Measurements from ENCODE around the gene FAM217B. TPM values are rescaled to one million over a fixed set of nuclear protein-coding genes. Genes with fewer than 3 reads are reported as not detected.
"Not testable (repeated sequence)": the region's sequence is repeated elsewhere in the genome, so short reads cannot be mapped to it uniquely, and the experiment has no call there.

FAM217B gene
- total RNA-seq, 2 experiments from 2014 or later = 28.3 to 33.2 TPM

DNA sequence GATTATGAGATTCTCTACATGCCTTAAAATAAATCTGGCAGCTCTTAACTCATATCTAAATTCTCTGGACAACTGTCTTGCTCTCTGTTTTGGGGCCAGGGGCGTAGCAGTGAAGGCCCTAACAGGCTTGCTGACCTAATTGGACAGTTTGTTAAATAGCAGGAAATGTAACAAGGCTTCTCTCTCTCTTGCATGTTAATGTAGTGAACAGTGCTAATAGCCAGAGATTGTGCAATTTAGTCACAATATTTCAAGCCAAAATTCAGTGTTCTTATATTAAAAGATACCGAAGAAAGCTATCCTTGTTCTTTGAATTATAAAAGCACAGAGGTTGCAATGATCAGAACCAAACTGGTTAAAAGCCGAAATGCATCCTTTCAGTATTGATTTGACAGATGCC, 3.0 kb upstream of the FAM217B start:
- ChIA-PET CTCF (interaction anchor here (0.7 kb wide), 1 partner anchor 120 kb away, joined by 3 read pairs; no protein-coding TSS in a partner anchor), POLR2A (no interaction called here)

DNA sequence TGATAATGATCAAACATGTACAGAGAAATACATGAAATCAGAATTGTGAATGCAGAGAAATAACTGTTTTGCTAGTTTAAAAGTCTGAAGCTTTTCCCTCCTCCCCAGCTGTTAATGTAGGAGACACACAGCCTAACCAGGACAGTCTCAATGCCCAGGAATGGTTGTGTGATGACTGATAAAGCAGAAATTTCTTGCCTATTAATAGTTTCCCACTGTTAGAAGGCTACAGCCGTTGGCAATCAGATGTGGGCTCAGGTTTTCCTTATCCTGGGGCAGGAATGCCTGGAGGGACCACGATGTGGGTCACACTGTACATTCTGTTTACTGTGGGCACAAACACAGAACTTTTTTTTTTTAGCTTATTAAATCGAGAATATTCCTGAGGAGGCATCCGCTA, 2.0 kb upstream of the FAM217B start:
- ChIA-PET POLR2A (no interaction called here), CTCF (no interaction called here)

DNA sequence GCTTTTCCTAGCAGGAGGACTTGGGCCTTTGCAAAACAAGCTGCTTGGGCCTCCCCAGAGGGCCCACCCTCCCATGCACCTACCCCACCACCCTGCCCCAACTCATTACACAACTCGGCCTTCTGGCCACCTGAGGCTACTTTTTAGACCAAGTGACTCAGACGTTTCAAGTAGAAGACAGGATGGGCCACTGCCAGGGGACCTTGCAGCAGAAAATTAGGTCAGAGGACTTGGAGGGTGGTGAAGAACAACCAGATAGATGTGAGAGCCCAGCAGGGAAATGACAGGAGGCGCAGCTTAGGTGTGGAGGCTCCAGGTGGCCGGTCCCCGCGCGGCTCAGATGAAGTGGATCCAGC, 1.5 kb upstream of the FAM217B start:
- CTCF ChIA-PET = no interaction called here
- POLR2A ChIA-PET = no interaction called here

DNA sequence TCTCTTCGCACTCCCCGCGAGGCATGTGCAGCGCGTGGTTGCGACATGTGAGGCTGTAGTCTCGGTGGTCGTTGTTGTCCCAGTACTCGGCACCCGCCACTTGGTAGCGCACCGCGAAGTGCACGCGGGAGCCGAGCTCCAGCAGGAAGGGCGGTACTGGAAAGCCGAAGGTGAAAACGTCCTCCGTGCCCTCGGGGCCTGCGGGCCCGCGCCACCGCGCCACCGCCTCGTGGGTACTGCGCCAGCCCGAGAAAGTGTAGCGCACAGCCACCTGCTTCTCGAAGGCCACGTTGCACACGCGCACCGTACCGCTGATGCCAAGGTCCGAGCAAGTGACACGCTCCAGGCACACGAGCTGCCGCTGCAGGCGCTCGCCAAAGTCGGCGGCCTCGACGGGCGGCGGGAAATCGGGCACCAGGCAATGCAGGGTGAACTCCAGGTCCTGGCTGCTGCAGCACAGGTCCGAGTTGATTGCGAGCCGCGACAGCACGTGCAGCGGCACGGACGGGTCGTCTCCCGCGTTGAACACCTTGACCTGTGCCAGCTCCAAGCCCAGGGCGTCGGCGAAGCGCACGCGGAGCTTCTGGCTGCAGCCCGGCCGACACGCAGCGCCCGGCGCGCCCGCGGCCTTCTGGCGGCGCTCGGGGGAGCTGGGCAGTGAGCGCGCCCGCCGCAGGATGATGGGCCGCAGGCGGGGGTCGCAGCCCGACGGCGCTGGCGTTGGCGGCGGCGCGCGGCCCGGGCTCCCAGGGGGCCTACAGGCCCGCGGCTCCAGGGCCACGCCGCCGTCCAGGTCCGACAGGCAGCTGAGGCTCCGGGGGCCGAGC, 924 bp upstream of the FAM217B start:
- ChIA-PET CTCF (interaction anchor here (1.3 to 1.8 kb wide), 2 partner anchors 11 to 14 kb away, joined by 4 to 7 read pairs; no protein-coding TSS in a partner anchor), POLR2A (interaction anchor here (1.2 kb wide), 1 partner anchor 9 kb away, joined by 4 read pairs; no protein-coding TSS in a partner anchor)

DNA sequence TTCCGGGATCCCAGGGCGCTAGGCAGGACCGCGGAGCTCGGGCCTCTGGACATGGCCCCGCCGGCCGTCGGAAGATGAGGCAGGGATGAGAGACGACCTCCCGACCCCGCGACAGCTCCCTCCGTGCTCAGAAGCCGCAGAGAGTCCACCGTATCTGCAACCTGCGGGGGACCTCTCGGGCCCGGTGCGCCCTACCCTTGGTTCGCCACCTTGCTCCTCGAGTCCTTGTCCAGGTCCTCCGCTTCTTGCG, 385 bp upstream of the FAM217B start:
- CTCF ChIA-PET = interaction anchor here (1.3 to 1.8 kb wide), 2 partner anchors 10 to 15 kb away, joined by 4 to 7 read pairs; no protein-coding TSS in a partner anchor
- POLR2A ChIA-PET = interaction anchor here (0.6 to 1.3 kb wide), 3 partner anchors 8 to 11 kb away, joined by 3 to 9 read pairs (median 4); no protein-coding TSS in a partner anchor

DNA sequence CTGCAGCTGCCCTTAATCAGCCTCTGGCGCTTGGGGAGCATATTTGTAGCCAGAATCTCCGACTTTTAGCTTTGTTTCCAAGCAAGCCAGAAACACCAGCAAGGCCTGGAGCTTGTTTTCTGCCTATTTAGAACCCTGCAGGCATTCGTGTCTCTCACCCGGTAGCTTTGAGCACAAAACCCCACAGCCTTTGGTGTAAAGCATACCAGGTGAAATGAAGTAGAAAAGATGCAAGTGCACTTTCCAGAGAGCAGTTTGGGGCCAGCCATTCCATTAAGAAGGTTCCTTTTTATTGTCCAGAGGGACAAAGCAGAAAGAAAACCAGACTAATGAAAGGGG, 736 bp downstream of the FAM217B start:
- ChIA-PET POLR2A (interaction anchor here (1.3 kb wide), 1 partner anchor 9 kb away, joined by 9 read pairs; no protein-coding TSS in a partner anchor), CTCF (interaction anchor here (1.8 kb wide), 1 partner anchor 9 kb away, joined by 7 read pairs; no protein-coding TSS in a partner anchor)

DNA sequence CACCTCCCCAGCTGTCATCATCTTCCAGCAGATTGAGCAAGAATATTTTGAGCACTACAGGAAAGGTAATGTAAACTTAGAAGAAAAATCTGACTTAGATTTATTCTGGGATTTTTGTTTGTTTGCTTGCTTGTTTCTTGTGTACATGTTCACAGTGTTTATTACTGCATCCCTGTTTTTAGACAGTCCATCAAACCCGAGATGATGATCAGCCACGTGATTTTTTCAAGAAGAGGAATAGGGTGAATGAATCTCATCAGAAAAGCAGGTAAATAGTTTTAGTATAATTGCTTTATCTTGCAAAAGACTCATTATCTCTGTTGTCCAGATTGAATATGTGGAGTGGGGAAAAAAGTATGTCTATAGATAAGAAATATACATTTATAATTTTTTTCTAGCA, 2.1 kb downstream of the FAM217B start:
- ChIA-PET POLR2A (no interaction called here), CTCF (no interaction called here)

DNA sequence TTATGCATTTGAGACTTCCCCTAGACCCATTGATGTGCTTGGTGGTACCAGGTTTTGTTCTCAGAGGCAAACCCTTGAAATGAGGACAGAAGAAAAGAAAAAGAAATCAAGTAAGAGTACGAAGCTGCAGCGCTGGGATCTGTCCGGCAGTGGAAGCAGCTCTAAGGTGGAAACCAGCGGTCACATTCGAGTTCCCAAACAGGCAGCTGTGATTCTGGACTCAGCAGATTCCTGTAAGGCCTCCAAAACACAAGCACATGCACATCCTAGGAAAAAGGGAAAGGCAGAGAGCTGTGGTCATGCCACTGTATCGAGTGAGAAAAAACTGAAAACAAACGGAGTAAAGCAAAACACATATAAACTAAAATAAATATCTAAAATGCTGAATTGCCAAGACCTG, 4.5 kb downstream of the FAM217B start:
- POLR2A ChIA-PET = interaction anchor here (0.7 kb wide), 1 partner anchor 9 kb away, joined by 3 read pairs; no protein-coding TSS in a partner anchor
- CTCF ChIA-PET = interaction anchor here (1.6 kb wide), 1 partner anchor 10 kb away, joined by 5 read pairs; no protein-coding TSS in a partner anchor

DNA sequence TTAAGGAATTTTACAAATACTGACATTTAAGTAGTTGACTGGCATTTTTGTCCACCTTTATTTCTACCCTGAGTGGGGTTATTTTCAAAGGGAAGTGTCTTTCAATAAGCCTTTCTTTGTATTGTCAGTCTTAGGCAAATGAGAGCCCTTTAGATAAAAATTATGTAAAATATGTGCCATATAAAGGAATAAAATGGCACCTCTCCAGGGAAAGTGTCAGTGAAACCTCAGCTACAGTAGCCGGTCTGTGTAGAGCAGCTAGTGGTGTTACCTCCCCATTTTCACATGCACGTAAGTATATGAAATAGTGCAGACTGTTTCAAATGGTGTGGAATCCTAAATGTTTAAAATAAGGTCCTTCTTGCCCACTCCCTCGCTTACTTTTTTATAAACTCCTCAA, 5.0 kb downstream of the FAM217B start:
- ChIA-PET CTCF (interaction anchor here (1.6 kb wide), 1 partner anchor 11 kb away, joined by 5 read pairs; no protein-coding TSS in a partner anchor), POLR2A (interaction anchor here (0.7 kb wide), 1 partner anchor 9 kb away, joined by 3 read pairs; no protein-coding TSS in a partner anchor)

DNA sequence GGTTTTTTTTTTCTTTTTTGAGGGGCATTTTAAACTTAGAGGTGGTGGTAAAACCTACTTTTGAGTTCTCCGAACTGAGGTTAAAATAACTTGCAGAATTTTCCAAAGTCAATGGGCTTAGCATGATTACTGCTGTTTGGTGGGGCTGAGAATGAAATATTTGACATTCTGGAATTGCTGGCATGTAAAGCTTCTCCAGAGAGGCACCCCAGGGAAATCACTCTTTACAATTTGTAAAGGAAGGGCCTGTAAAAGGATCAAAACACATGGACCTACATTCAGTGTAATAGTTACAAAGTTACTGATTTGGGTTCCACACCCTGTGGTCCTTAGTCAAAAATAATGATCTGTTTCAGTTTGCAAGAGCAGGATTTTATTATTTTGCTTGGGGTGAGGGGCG, 5.5 kb downstream of the FAM217B start:
- POLR2A ChIA-PET = no interaction called here
- CTCF ChIA-PET = interaction anchor here (1.6 kb wide), 1 partner anchor 112 kb away, joined by 3 read pairs; no protein-coding TSS in a partner anchor

DNA sequence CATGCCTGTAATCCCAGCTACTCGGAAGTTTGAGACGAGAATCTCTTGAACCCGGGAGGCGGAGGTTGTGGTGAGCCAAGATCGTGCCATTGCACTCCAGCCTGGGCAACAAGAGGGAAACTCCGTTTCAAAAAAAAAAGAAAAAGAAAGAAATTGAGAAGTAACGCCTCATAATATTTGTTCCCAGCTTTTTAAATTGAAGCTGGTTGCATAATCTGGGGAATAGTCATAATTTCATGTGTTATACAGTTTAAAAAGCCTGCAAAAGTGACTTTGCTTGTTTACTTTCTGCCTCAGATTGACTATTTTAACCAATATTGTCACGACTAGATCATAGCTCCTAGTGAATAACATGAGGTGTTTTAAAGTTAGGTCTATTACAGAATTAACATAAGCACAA, 7.2 kb downstream of the FAM217B start:
- ChIA-PET POLR2A (no interaction called here), CTCF (interaction anchor here (1.6 kb wide), 2 partner anchors 13 to 110 kb away, joined by 3 to 7 read pairs; partner anchors contain the start of gene SYCP2)

DNA sequence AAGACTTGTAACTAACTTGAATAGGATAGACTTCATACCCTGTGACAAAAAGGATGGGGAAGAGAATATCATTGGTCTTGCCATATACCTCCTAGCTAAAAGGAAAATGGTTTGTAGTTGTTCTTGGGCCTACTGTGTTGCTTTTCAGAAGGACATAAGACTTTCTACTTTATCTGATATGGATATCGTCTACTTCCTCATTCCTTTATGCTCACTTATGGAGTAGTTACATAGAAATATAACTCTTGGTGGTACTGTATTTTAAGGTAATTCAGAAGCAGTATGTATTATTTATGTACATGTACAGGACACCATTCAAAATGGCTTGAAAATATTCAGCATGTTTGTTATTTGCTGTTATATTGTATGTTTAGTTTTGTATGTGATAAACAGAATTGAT, 8.0 kb downstream of the FAM217B start:
- CTCF ChIA-PET = interaction anchor here (1.8 kb wide), 1 partner anchor 14 kb away, joined by 4 read pairs; no protein-coding TSS in a partner anchor
- POLR2A ChIA-PET = interaction anchor here (1.2 kb wide), 1 partner anchor 9 kb away, joined by 4 read pairs; the partner anchor contains the start of gene PPP1R3D

DNA sequence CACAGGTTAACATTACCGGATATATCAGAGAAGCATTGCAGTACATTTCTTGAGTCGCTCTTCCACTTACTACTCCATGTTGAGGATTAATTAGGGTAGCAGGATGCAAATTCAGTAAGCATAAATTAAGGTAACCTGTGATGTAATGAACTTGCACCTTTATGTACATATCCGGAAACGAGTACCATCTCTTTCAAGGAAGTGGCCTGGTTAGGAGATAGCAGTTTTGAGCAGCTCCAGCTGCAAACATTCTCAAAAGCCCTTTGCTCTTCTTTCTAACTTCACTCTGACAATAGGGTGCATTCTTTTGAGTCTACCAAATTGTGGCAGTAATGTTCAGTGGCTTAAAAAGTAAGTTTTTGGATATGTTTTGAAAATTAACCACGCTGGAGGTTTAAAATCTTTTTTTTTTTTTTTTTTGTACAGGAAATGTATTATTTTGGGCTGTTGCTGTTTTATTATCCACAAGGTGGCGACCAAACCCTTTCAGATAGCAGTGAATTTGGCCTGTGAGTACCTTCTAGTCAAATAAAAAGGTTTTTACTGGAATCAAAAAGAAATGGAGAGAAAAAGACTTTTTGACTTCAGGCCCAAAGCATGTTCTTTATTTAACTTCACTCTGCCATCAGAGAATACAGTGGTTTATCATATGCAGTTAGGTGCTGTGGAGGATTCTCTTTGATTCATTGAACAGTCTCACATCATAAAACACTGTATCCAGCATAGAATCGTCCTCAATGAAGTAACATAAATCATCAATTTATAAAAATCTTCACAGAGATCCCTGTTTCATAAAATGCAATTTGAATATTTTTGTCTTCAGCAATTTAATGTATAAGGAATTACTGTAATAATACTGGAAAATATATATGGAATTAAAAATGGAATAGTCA, 8.9 kb downstream of the FAM217B start:
- POLR2A ChIA-PET = interaction anchor here (1.2 kb wide), 1 partner anchor 10 kb away, joined by 4 read pairs; the partner anchor contains the start of gene PPP1R3D
- CTCF ChIA-PET = interaction anchor here (1.8 kb wide), 2 partner anchors 9 to 15 kb away, joined by 4 to 7 read pairs; partner anchors contain the start of genes FAM217B and PPP1R3D

DNA sequence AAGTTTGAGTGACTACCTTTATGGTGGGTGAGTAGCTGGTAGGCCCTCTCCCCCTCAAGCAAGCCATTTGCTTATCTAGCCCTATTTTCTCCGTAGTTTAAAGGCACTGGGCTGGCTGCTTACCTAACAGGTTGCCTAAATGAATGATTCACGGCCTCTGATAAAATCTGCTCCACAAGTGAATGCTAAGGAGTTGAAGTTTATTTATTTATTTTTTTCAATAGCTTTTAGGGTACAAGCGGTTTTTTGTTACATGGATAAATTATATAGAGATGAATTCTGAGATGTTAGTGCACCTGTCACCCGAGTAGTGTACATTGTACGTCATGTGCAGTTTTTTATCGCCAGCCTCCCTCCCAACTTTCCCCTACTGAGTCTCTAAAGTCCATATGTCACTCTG, 9.7 kb downstream of the FAM217B start:
- ChIA-PET POLR2A (interaction anchor here (1.4 kb wide), 1 partner anchor 10 kb away, joined by 9 read pairs; the partner anchor contains the start of genes FAM217B and PPP1R3D), CTCF (interaction anchor here (1.5 to 1.8 kb wide), 3 partner anchors 10 to 16 kb away, joined by 4 to 7 read pairs (median 5); partner anchors contain the start of genes FAM217B and PPP1R3D)

DNA sequence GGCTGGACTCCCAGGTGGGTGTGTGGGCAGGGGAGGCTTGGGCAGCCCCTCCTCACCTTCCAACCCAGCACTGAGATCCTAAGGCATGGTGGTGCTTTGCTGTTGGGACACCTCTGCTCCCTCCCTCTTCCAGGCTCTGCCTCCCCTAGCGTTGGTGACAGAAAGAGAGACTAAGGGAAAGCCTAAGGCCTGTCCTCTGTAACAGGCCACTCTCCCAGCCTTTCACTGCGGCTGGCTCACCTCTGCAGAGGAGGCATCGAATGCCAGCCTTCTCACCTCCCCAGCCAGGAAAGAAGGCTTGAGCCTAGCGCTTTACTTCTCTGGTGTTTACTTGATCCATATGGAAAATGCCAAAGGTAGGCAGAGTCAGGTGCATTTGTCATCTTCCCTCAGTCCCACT, 14.5 kb downstream of the FAM217B start:
- ChIA-PET POLR2A (no interaction called here), CTCF (no interaction called here)

DNA sequence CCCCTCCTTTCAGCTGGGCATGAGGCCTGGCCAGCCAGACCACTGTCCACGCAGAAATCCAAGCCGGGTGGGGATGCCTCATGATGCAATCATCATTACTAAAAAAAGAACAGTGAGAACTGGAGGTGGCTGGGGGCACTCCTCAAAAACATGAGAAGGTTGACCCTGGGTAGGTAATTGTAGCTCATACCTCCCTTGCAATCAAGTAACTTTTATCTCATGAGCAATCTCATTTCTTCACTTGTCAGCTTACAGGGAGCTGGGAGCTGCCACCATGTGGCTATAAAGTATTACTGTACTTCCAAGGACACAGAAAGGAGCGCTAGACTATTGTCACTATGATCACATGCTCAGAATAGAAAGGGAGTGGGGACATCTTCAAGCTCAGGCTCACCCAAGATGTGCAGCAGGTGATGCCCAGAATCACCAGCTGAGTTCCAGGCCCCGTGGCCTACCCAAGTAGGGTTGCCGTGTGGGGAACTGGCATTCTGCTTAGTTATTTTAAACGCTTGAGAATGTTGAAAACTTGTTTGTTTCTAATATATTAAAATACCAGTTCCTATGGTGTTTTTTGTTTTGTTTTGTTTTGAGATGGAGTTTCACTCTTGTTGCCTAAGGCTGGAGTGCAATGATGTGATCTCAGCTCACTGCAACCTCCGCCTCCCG, 15.1 kb downstream of the FAM217B start:
- ChIA-PET CTCF (no interaction called here), POLR2A (no interaction called here)

DNA sequence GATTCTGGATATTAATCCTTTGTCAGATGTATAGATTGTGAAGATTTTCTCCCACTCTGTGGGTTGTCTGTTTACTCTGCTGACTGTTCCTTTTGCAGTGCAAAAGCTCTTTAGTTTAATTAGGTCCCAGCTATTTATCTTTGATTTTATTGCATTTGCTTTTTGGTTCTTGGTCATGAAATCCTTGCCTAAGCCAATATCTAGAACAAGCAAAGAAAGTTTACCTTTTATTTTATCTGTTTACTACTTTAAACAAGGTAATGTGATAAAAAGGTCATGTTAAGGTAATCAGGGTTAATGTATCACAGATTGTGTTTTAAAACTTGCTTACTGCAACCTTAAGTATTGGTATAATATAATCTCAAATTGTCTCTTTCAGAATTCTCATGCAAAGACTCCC, 17.4 kb downstream of the FAM217B start:
- POLR2A ChIA-PET, CTCF ChIA-PET: not testable (repeated sequence)

DNA sequence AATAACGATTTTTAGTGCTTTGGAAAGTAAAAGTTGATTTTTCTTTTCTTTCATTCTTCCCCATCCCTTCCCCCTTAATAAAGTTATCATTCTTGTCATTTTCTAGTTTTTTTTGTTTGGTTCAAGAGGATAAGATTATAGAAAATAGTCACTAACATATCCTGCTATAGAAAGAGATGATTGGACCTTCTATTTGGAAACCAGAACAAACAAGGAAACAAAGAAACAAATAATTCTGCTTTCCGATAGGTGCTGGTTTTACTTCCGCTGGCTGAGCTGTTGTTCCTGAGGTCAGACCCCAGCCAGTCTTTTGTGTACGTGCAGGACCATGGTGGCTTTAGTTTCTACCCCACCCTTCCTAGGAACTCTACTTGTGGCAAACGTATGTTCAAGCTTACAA, 17.9 kb downstream of the FAM217B start, which contains the start of gene CDH26:
Gene CDH26, plus strand, starts transcription at position 301 of the 400 bp plus-strand sequence. CDS start 304 bp downstream, outside the sequence.
- ChIA-PET POLR2A (no interaction called here), CTCF (no interaction called here)

DNA sequence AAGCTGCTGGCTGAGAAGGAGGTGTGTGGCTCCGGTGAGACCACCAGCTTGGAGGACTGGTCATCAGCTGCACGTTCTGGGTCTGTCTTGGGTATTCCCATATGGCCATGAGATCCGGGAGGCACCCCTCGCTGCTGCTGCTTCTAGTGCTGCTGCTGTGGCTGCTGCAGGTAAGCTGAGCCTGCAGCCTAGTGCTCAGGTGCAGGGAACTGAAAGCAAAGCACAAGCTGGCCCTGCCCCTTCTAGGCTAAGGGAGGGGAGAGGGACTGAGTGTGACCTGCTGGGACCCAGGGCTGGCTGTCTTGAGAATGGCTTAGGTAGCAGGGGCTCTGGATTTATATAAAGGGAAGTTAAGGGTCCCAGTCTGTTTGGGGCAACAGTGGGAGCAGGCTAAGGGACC, 18.4 kb downstream of the FAM217B start:
- ChIA-PET CTCF (no interaction called here), POLR2A (no interaction called here)

All from activated CD8-positive, alpha-beta memory T cell treated with anti-CD3 and anti-CD28 coated beads for 36 hours (primary cell).